WTC11 (cell line): Measurements from ENCODE around the gene TAS1R2. TPM values are rescaled to one million over a fixed set of nuclear protein-coding genes. Genes with fewer than 3 reads are reported as not detected.

Source experiments
- ATAC-seq: fragments of 200-7000 bp; cut with Tn5 transposase; 2 replicates; pipeline ENCODE4 v1.10.0; 2021; ENCODE audit warnings: mild to moderate bottlenecking, moderate library complexity
- CTCF ChIA-PET: fragments of 300-600 bp; sonication (Branson Sonifier 250); formaldehyde crosslinking; loops from one replicate; lab custom pipeline; 2021; ENCODE audit warnings: antibody characterized with exemption; lab: Charles Lee
- POLR2A ChIA-PET: fragments of 350-600 bp; sonication (Branson Sonifier 250); formaldehyde crosslinking; loops from one replicate; lab custom pipeline; 2021; ENCODE audit warnings: antibody characterized with exemption; lab: Charles Lee
- DNase-seq: peaks from one replicate; pipeline ENCODE4 v3.0.0; 2021; ENCODE audit warnings: low spot score
- H3K27ac Mint-ChIP-seq: 2 replicates; pipeline ENCODE4 v1.8.0; 2021; ENCODE audit warnings: mixed read lengths
- H3K27me3 Mint-ChIP-seq: 2 replicates; pipeline ENCODE4 v1.8.0; 2021; ENCODE audit warnings: low read depth, mild to moderate bottlenecking, moderate library complexity, mixed read lengths
- H3K36me3 Mint-ChIP-seq: 2 replicates; pipeline ENCODE4 v1.8.0; 2021; ENCODE audit warnings: mixed read lengths
- H3K4me1 Mint-ChIP-seq: 2 replicates; pipeline ENCODE4 v1.8.0; 2022; ENCODE audit warnings: mixed read lengths
- H3K4me3 Mint-ChIP-seq: 2 replicates; pipeline ENCODE4 v1.8.0; 2021; ENCODE audit warnings: mild to moderate bottlenecking, moderate library complexity, mixed read lengths
- H3K9me3 Mint-ChIP-seq: 2 replicates; pipeline ENCODE4 v1.8.0; 2021; ENCODE audit warnings: mixed read lengths
- ATF6 ChIP-seq: sonication (generic); formaldehyde crosslinking; IDR thresholded peaks from 2 replicates; pipeline ENCODE4 v1.8.1; 2023; ENCODE audit warnings: mild to moderate bottlenecking, missing genetic modification reagents
- CBFB ChIP-seq: sonication (generic); formaldehyde crosslinking; IDR thresholded peaks from 2 replicates; pipeline ENCODE4 v1.8.1; 2022; ENCODE audit warnings: mild to moderate bottlenecking, low read depth, missing genetic modification reagents
- EMX1 ChIP-seq: fragments of 250-450 bp; sonication (Bioruptor Pico); IDR thresholded peaks from 2 replicates; pipeline ENCODE4 v1.8.0; 2021; ENCODE audit warnings: mild to moderate bottlenecking
- FOXJ3 ChIP-seq: sonication (generic); formaldehyde crosslinking; IDR thresholded peaks from 2 replicates; pipeline ENCODE4 v1.9.0; 2021; ENCODE audit warnings: missing genetic modification reagents, mild to moderate bottlenecking, borderline replicate concordance
- GRHL2 ChIP-seq: fragments of 250-450 bp; sonication (Bioruptor Pico); IDR thresholded peaks from 2 replicates; pipeline ENCODE4 v1.8.0; 2022; ENCODE audit warnings: mild to moderate bottlenecking, moderate library complexity; ENCODE audit not compliant: insufficient replicate concordance, severe bottlenecking
- IRF1 ChIP-seq: sonication (generic); formaldehyde crosslinking; IDR thresholded peaks from 2 replicates; pipeline ENCODE4 v1.8.0; 2023; ENCODE audit warnings: missing genetic modification reagents
- MXD4 ChIP-seq: fragments of 250-450 bp; sonication (Bioruptor Pico); IDR thresholded peaks from 2 replicates; pipeline ENCODE4 v1.8.0; 2021; ENCODE audit warnings: mild to moderate bottlenecking, moderate library complexity, borderline replicate concordance
- NFATC4 ChIP-seq: fragments of 250-450 bp; sonication (Bioruptor Pico); IDR thresholded peaks from 2 replicates; pipeline ENCODE4 v1.9.0; 2021; ENCODE audit warnings: mild to moderate bottlenecking
- NR1H2 ChIP-seq: sonication (generic); formaldehyde crosslinking; IDR thresholded peaks from 2 replicates; pipeline ENCODE4 v1.9.0; 2021; ENCODE audit warnings: mild to moderate bottlenecking, moderate library complexity, missing genetic modification reagents
- NR3C1 ChIP-seq: sonication (generic); formaldehyde crosslinking; conservative IDR thresholded peaks from 2 replicates; pipeline ENCODE4 v1.8.1; 2023; ENCODE audit warnings: low read depth, mild to moderate bottlenecking, missing genetic modification reagents
- PRRX2 ChIP-seq: fragments of 250-450 bp; sonication (Bioruptor Pico); IDR thresholded peaks from 2 replicates; pipeline ENCODE4 v1.8.0; 2021; ENCODE audit warnings: mild to moderate bottlenecking
- RELA ChIP-seq: sonication (generic); formaldehyde crosslinking; IDR thresholded peaks from 2 replicates; pipeline ENCODE4 v1.8.1; 2022; ENCODE audit warnings: missing genetic modification reagents, mild to moderate bottlenecking, borderline replicate concordance
- RORB ChIP-seq: fragments of 250-450 bp; sonication (Bioruptor Pico); IDR thresholded peaks from 2 replicates; pipeline ENCODE4 v1.9.0; 2021; ENCODE audit warnings: mild to moderate bottlenecking
- SMAD3 ChIP-seq: sonication (generic); formaldehyde crosslinking; IDR thresholded peaks from 2 replicates; pipeline ENCODE4 v1.8.0; 2022; ENCODE audit warnings: missing genetic modification reagents, mild to moderate bottlenecking, borderline replicate concordance
- TP53 ChIP-seq: sonication (generic); formaldehyde crosslinking; IDR thresholded peaks from 2 replicates; pipeline ENCODE4 v1.8.1; 2023; ENCODE audit warnings: mild to moderate bottlenecking, missing genetic modification reagents
- USF1 ChIP-seq: sonication (generic); formaldehyde crosslinking; IDR thresholded peaks from 2 replicates; pipeline ENCODE4 v1.8.0; 2022; ENCODE audit warnings: mild to moderate bottlenecking, missing genetic modification reagents
- ZBTB43 ChIP-seq: sonication (generic); formaldehyde crosslinking; IDR thresholded peaks from 2 replicates; pipeline ENCODE4 v1.8.1; 2023; ENCODE audit warnings: mild to moderate bottlenecking, missing genetic modification reagents
- ZNF121 ChIP-seq: sonication (generic); formaldehyde crosslinking; IDR thresholded peaks from 2 replicates; pipeline ENCODE4 v1.8.0; 2023; ENCODE audit warnings: missing genetic modification reagents
- ZNF263 ChIP-seq: sonication (generic); formaldehyde crosslinking; IDR thresholded peaks from 2 replicates; pipeline ENCODE4 v1.8.1; 2022; ENCODE audit warnings: low read depth, mild to moderate bottlenecking, moderate library complexity, missing genetic modification reagents
- ZNF281 ChIP-seq: sonication (generic); formaldehyde crosslinking; IDR thresholded peaks from 2 replicates; pipeline ENCODE4 v1.8.0; 2023; ENCODE audit warnings: mild to moderate bottlenecking, missing genetic modification reagents
- ZNF416 ChIP-seq: fragments of 250-450 bp; sonication (Bioruptor Pico); IDR thresholded peaks from 2 replicates; pipeline ENCODE4 v1.9.0; 2021; ENCODE audit warnings: mild to moderate bottlenecking, inconsistent platforms
- ZNF425 ChIP-seq: fragments of 250-450 bp; sonication (Bioruptor Pico); conservative IDR thresholded peaks from 2 replicates; pipeline ENCODE4 v1.9.0; 2021; ENCODE audit warnings: mild to moderate bottlenecking
- ZNF512 ChIP-seq: sonication (generic); formaldehyde crosslinking; IDR thresholded peaks from 2 replicates; pipeline ENCODE4 v1.8.1; 2022; ENCODE audit warnings: missing genetic modification reagents, borderline replicate concordance
- total RNA-seq: library from RNA; stranded (reverse); gene quantifications from 3 replicates; pipeline ENCODE4 v1.2.3, GENCODE V29; 2021

TAS1R2 gene
- total RNA-seq, 1 experiment from 2014 or later: not detected

GRCh38 chr1:18855573-18855972, 3.9 kb downstream of the TAS1R2 start:
- H3K27me3 Mint-ChIP-seq: no peaks in the 10 kb centered on the region; the same call in 1 of the 2 replicates
- H3K4me3 Mint-ChIP-seq: no peak overlapping the region
- ATAC-seq: no peak
- no peak for DNase-seq
- no peaks in the 10 kb centered on the region for H3K4me1 Mint-ChIP-seq
- H3K9me3 Mint-ChIP-seq: no peaks in the 10 kb centered on the region
- ChIA-PET CTCF (no interaction called here), POLR2A (no interaction called here)
- TF ChIP-seq IRF1 (CRISPR knock-in tag) (no peak), MXD4 (CRISPR knock-in tag) (no peak), ZNF416 (no peak), EMX1 (CRISPR knock-in tag) (no peak), TP53 (CRISPR knock-in tag) (no peak), ZNF512 (no peak), ZNF281 (CRISPR knock-in tag) (no peak)
- no peaks in the 10 kb centered on the region for H3K36me3 Mint-ChIP-seq
- H3K27ac Mint-ChIP-seq: no peak overlapping the region

GRCh38 chr1:18854331-18855025, 5.0 kb downstream of the TAS1R2 start:
- Mint-ChIP-seq H3K9me3 (no peaks in the 10 kb centered on the region), H3K27me3 (peaks cover 2% of the 10 kb centered on the region; the same call in 1 of the 2 replicates), H3K4me3 (no peak overlapping the region), H3K36me3 (no peaks in the 10 kb centered on the region), H3K4me1 (no peaks in the 10 kb centered on the region), H3K27ac (no peak overlapping the region)
- DNase-seq (no peak), ATAC-seq (no peak)
- CTCF ChIA-PET: no interaction called here
- POLR2A ChIA-PET: no interaction called here
- TF ChIP-seq ATF6: no peak
- no peak for TF ChIP-seq RORB (CRISPR knock-in tag)
- TF ChIP-seq MXD4 (CRISPR knock-in tag): no peak
- TF ChIP-seq PRRX2 (CRISPR knock-in tag): no peak
- no peak for TF ChIP-seq NFATC4 (CRISPR knock-in tag)
- TF ChIP-seq GRHL2 (CRISPR knock-in tag): no peak
- TF ChIP-seq FOXJ3 (CRISPR knock-in tag): no peak
- TF ChIP-seq ZBTB43: no peak
- no peak for TF ChIP-seq USF1 (CRISPR knock-in tag)
- TF ChIP-seq ZNF263 (CRISPR knock-in tag): no peak
- TF ChIP-seq ZNF425: no peak
- TF ChIP-seq NR3C1 (CRISPR knock-in tag): no peak
- TF ChIP-seq NR1H2 (CRISPR knock-in tag): no peak
- TF ChIP-seq SMAD3 (CRISPR knock-in tag): no peak
- TF ChIP-seq CBFB (CRISPR knock-in tag): no peak
- TF ChIP-seq RELA (CRISPR knock-in tag): no peak
- no peak for TF ChIP-seq ZNF121 (CRISPR knock-in tag)
